K562 (cell line): ENCODE results near the gene TREX2. TPM values are rescaled to one million over a fixed set of nuclear protein-coding genes. Genes with fewer than 3 reads are reported as not detected.

Source experiments
- ATAC-seq: fragments of 200-7000 bp; cut with Tn5 transposase; 3 replicates; pipeline ENCODE4 v1.9.1; 2020; ENCODE audit warnings: moderate library complexity
- BruUV-seq: library from RNA; stranded (reverse); fragments of 400-500 nt; replicated peaks from 2 replicates; lab custom pipeline; 2021; lab: Mats Ljungman, UMichigan
- CTCF ChIA-PET: fragments of 300-600 bp; formaldehyde crosslinking; extraction: SDS; loops from one replicate; lab custom pipeline; 2021; ENCODE audit warnings: low intra/inter-chr PET ratio; lab: Yijun Ruan, JAX
- POLR2A ChIA-PET: fragments of 300-600, 350-650 bp; sonication (Branson Sonifier 250); formaldehyde crosslinking; extraction: SDS; loops from one replicate; lab custom pipeline; 2021; ENCODE audit warnings: antibody characterized with exemption, inconsistent platforms; lab: Yijun Ruan, JAX
- DNase-seq, 4 experiments: peaks; one replicate each; pipeline versions ENCODE4 v3.0.0 to v3.0.0-alpha.2; 2011 to 2018; ENCODE audit warnings: low spot score in 3 of 4, mixed read lengths in 3 of 4; ENCODE audit errors: extremely low read depth in 1 of 4
- FAIRE-seq: peaks from 2 replicates; lab custom pipeline; 2011; peaks lifted over from hg19 to GRCh38; lab: Jason Lieb, UNC
- H2AFZ ChIP-seq: 2 replicates; pipeline ENCODE4 v1.6.0; 2011; ENCODE audit warnings: low read depth, low read length, control low read depth, inconsistent platforms
- H3K27ac ChIP-seq: fragments of 200-600 bp; 3 replicates; pipeline ENCODE4 v1.8.0; 2011; ENCODE audit warnings: low read depth, mild to moderate bottlenecking, control low read depth, inconsistent platforms, low read length, moderate library complexity, mixed read lengths; ENCODE audit errors: extremely low read depth
- H3K27me3 ChIP-seq, 2 experiments: fragments of 300-600 bp in 1 of 2; 2 replicates in 1 of 2; 3 replicates in 1 of 2; pipeline versions ENCODE4 v1.6.0 to v1.8.0; 2011; ENCODE audit warnings: inconsistent platforms in 2 of 2, low read length in 2 of 2, mild to moderate bottlenecking in 1 of 2, mixed read lengths in 1 of 2, moderate library complexity in 1 of 2; ENCODE audit not compliant: control insufficient read depth in 2 of 2, insufficient read depth in 2 of 2
- H3K36me3 ChIP-seq: fragments of 300-600 bp; 3 replicates; pipeline ENCODE4 v1.8.0; 2011; ENCODE audit warnings: mild to moderate bottlenecking, low read length, inconsistent platforms; ENCODE audit not compliant: control insufficient read depth, insufficient read depth
- H3K4me1 ChIP-seq, 2 experiments: fragments of 200-600 bp in 1 of 2; replicated peaks in 1 of 2; 2 replicates in 1 of 2; 3 replicates in 1 of 2; pipeline versions ENCODE4 v1.5.1 to v1.8.0; 2011; ENCODE audit warnings: inconsistent platforms in 2 of 2, low read length in 2 of 2, mild to moderate bottlenecking in 1 of 2, mixed read lengths in 1 of 2, moderate library complexity in 1 of 2; ENCODE audit not compliant: control insufficient read depth in 2 of 2, insufficient read depth in 2 of 2
- H3K4me2 ChIP-seq: 2 replicates; pipeline ENCODE4 v1.6.1; 2011; ENCODE audit warnings: low read length, control low read depth, inconsistent platforms, mixed read lengths; ENCODE audit not compliant: insufficient read depth
- H3K4me3 ChIP-seq: fragments of 200-600 bp; sonication (generic), shearing (Covaris generic); 2 replicates; pipeline ENCODE4 v1.5.1; 2016; ENCODE audit warnings: control low read depth, inconsistent platforms
- H3K79me2 ChIP-seq: fragments of 200-600 bp; 3 replicates; pipeline ENCODE4 v1.8.0; 2011; ENCODE audit warnings: low read length, inconsistent platforms; ENCODE audit not compliant: control insufficient read depth, insufficient read depth
- H3K9ac ChIP-seq, 2 experiments: 2 replicates each; pipeline versions ENCODE4 v1.6.0 to v1.6.1; 2011; ENCODE audit warnings: low read depth in 2 of 2, low read length in 2 of 2, control low read depth in 1 of 2, inconsistent platforms in 1 of 2, mild to moderate bottlenecking in 1 of 2, mixed read lengths in 1 of 2; ENCODE audit not compliant: insufficient read depth in 1 of 2
- H3K9me1 ChIP-seq: one replicate; pipeline ENCODE4 v1.6.0; 2011; ENCODE audit warnings: inconsistent platforms, mild to moderate bottlenecking, low read length, moderate library complexity; ENCODE audit not compliant: control insufficient read depth, insufficient read depth
- H3K9me3 ChIP-seq: replicated peaks from 2 replicates; pipeline ENCODE4 v1.5.1; 2011; ENCODE audit warnings: low read depth, low read length, inconsistent platforms; ENCODE audit not compliant: control insufficient read depth, insufficient read depth
- H4K20me1 ChIP-seq: replicated peaks from 2 replicates; pipeline ENCODE4 v1.6.1; 2011; ENCODE audit warnings: low read length, inconsistent platforms, mixed read lengths; ENCODE audit not compliant: control insufficient read depth, insufficient read depth
- ATF7 ChIP-seq: fragments of 450-650 bp; IDR thresholded peaks from 2 replicates; pipeline ENCODE4 v1.7.1; 2014; ENCODE audit warnings: mild to moderate bottlenecking, moderate library complexity
- CC2D1A ChIP-seq: fragments of 450-650 bp; IDR thresholded peaks from 2 replicates; pipeline ENCODE4 v1.6.1; 2017; ENCODE audit warnings: mild to moderate bottlenecking
- CHD1 ChIP-seq: fragments of 200-600 bp; sonication (generic); IDR thresholded peaks from one replicate; pipeline ENCODE4 v1.6.1; 2012; ENCODE audit warnings: mild to moderate bottlenecking, moderate library complexity, low read length, inconsistent platforms
- JUNB ChIP-seq: fragments of 450-650 bp; formaldehyde crosslinking; conservative IDR thresholded peaks from 2 replicates; pipeline ENCODE4 v1.4.0; 2020; ENCODE audit warnings: mild to moderate bottlenecking
- MCM3 ChIP-seq: fragments of 450-650 bp; IDR thresholded peaks from 2 replicates; pipeline ENCODE4 v1.6.1; 2016
- MTA1 ChIP-seq: fragments of 450-650 bp; IDR thresholded peaks from 2 replicates; pipeline ENCODE4 v1.6.1; 2017; ENCODE audit warnings: borderline replicate concordance
- NUFIP1 ChIP-seq: fragments of 450-650 bp; IDR thresholded peaks from 2 replicates; pipeline ENCODE4 v1.6.1; 2018; ENCODE audit not compliant: partially characterized antibody
- SMAD2 ChIP-seq: fragments of 150-350 bp; IDR thresholded peaks from 2 replicates; pipeline ENCODE4 v1.6.1; 2014; ENCODE audit warnings: low read depth, mild to moderate bottlenecking, low read length
- ZNF551 ChIP-seq: fragments of 250-450 bp; sonication (Bioruptor Pico); IDR thresholded peaks from 2 replicates; pipeline ENCODE4 v1.5.0; 2021; ENCODE audit warnings: mild to moderate bottlenecking, moderate library complexity
- WGBS: fragments of 100-300 bp; shearing (Covaris generic); methylation state at CpG from one replicate; pipeline ENCODE4 v1.1.6; 2016; ENCODE audit warnings: low coverage, mixed read lengths; ENCODE audit not compliant: insufficient coverage; ENCODE audit errors: missing lambda C conversion rate; 5-methylcytosine and 5-hydroxymethylcytosine counted together
- in situ Hi-C: fragments of 300-500 bp; cut with MboI; formaldehyde crosslinking; loops from 4 replicates; pipeline ENCODE4 v1.15.0; 2018; ENCODE audit warnings: inconsistent platforms, mixed read lengths
- intact Hi-C: fragments of 100-400 bp; cut with micrococcal nuclease; formaldehyde crosslinking; loops from 2 replicates; pipeline ENCODE4 v1.14.2; 2022
- polyA plus RNA-seq, 8 experiments: library from polyadenylated mRNA; depleted of rRNA in 4 of 8; stranded (reverse) in 5 of 8; unstranded in 3 of 8; fragments of >200 nt; fragmentation: Nextera tagmentation in 2 of 8; fragmentation: Illumina TruSeq in 1 of 8; extraction: Ambion mirVana in 2 of 8; extraction: Trizol in 1 of 8; gene quantifications; 2 replicates each; pipeline versions ENCODE4 v1.2.1 to v1.2.3, GENCODE V29; 2011 to 2014; ENCODE audit warnings: inconsistent platforms in 1 of 8, missing spikeins in 1 of 8
- total RNA-seq, 7 experiments: library from RNA; depleted of rRNA in 6 of 7; stranded (reverse); fragments of >200 nt in 6 of 7; fragmentation: Illumina TruSeq in 2 of 7; extraction: Trizol in 2 of 7; gene quantifications; 2 replicates each; pipeline versions ENCODE4 v1.2.1 to v1.2.3, GENCODE V29; 2011 to 2021; ENCODE audit warnings: low replicate concordance in 1 of 7

Gene TREX2
- total and polyA plus RNA-seq, 9 of the 15 experiments (the other 6 are each of a cell fraction or from before 2014, with no cell fraction given): 0.07 to 1.5 (median 0.33) TPM; not detected in 2

DNA sequence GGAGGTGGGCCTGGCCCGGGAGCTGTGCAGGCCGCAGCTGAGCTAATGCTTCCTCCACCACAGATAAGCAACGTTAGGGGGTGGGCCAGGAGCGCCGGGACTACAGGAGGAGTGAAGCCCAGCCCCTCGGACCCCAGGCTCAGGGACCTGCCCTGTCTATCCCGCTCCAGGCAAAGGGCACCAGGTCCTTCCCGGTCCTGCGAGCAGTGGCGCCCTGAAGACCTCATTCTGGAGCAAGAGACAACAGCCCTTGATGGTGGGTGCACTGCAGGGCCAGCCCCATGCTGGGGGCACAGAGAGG lies 730 bp upstream of the TREX2 start:
- in situ Hi-C loops (no loop called here), intact Hi-C loops (no loop called here)
- peaks cover 17% of the 10 kb centered on the region; the same call in 2 of the 3 replicates for H3K36me3 ChIP-seq
- H3K4me3 ChIP-seq: no peak overlapping the region
- peaks cover 0 to 41% of the 10 kb centered on the region in 2 experiments; a peak in 2 of 5 replicates for H3K4me1 ChIP-seq
- no peak overlapping the region for H3K4me2 ChIP-seq
- no peak for FAIRE-seq
- ATAC-seq: peak; percentile 26; the same call in 2 of the 3 replicates
- no peak overlapping the region for H3K27ac ChIP-seq
- no peak for DNase-seq
- H3K9me3 ChIP-seq: no peaks in the 10 kb centered on the region
- no peaks in the 10 kb centered on the region; a peak in 1 of 5 replicates for H3K27me3 ChIP-seq
- H2AFZ ChIP-seq: no peak overlapping the region
- TF ChIP-seq ZNF551 (CRISPR knock-in tag): no peak
- H4K20me1 ChIP-seq: no peaks in the 10 kb centered on the region
- WGBS: 63% methylated on average over 7 of the region's 10 CpGs
- ChIA-PET CTCF (no interaction called here), POLR2A (interaction anchor here (0.6 kb wide), 1 partner anchor 11 kb away, joined by 3 read pairs; no protein-coding TSS in a partner anchor)
- no peaks in the 10 kb centered on the region for H3K79me2 ChIP-seq
- peak overlapping the region in 1 of 2 experiments; percentile 17; a peak in 1 of 4 replicates for H3K9ac ChIP-seq
- no peaks in the 10 kb centered on the region for H3K9me1 ChIP-seq
- no TSS peak for BruUV-seq

DNA sequence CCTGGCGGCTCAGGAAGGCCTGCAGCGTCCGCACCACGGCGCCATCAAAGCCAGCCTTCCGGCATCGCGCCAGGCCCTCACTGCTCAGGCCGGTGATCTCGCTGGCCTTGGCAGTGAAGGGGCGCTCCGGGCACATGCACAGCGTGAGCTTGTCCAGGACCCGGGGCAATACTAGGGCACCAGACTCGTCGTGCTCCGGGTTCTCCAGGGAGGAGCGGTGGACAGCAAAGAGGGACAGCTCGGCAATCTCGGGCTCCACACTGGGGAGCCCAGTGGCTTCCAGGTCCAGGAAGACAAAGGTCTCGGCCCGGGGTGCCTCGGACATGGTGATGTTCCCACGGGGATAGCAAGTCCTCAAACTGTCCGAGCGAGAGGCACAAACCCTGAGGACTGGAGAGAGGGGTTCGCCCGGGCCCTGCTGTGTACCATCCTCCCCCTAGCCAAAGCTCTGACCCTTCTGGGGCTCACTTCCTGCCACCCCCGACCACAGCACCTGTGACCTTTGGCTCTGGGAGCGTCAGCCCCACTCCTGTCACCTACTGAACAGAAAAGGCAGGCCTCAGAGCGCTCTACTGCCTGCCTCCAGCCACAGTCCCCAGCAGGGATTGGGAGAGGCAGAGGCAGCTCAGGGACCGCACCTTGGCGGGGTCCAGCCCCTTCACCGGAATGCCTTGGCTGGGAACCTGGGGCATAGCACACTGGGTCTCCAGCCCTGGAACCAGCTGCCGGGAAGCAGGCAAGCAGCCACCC lies 575 bp downstream of the TREX2 start:
- ATAC-seq (no peak; the same call in 2 of the 3 replicates), FAIRE-seq (no peak), DNase-seq (no peak)
- POLR2A ChIA-PET: interaction anchor here (0.6 to 0.7 kb wide), 3 partner anchors 16 to 499 kb away, joined by 3 to 4 read pairs (median 3); no protein-coding TSS in a partner anchor
- no peaks in the 10 kb centered on the region for H3K9me1 ChIP-seq
- no peak overlapping the region for H2AFZ ChIP-seq
- intact Hi-C loops: no loop called here
- peaks cover 0 to 45% of the 10 kb centered on the region in 2 experiments; a peak in 2 of 5 replicates for H3K4me1 ChIP-seq
- no peak for TF ChIP-seq ATF7
- no peak for TF ChIP-seq NUFIP1
- no peak for TF ChIP-seq CHD1
- TF ChIP-seq JUNB (CRISPR knock-in tag): no peak
- no peak for TF ChIP-seq CC2D1A
- TF ChIP-seq SMAD2: no peak
- no peak for TF ChIP-seq MCM3
- TF ChIP-seq MTA1: no peak
- in situ Hi-C loops: no loop called here
- H3K9me3 ChIP-seq: no peaks in the 10 kb centered on the region
- CTCF ChIA-PET: no interaction called here
- no peak overlapping the region for H3K27ac ChIP-seq
- H4K20me1 ChIP-seq: no peaks in the 10 kb centered on the region
- H3K36me3 ChIP-seq: peaks cover 6% of the 10 kb centered on the region; the same call in 2 of the 3 replicates
- no peaks in the 10 kb centered on the region; a peak in 1 of 5 replicates for H3K27me3 ChIP-seq
- no peaks in the 10 kb centered on the region for H3K79me2 ChIP-seq
- BruUV-seq: no TSS peak
- H3K4me3 ChIP-seq: no peak overlapping the region
- no peak overlapping the region for H3K4me2 ChIP-seq
- WGBS: 75% methylated on average over 12 of the region's 35 CpGs
- no peak overlapping the region; a peak in 1 of 4 replicates for H3K9ac ChIP-seq
